GM18520 (cell line): ENCODE measurements around the gene STUM.
"Not testable (repeated sequence)": the region's sequence is repeated elsewhere in the genome, so short reads cannot be mapped to it uniquely, and the experiment has no call there.

Experiments
- ATAC-seq: cut with Tn5 transposase; IDR thresholded peaks from one replicate; pipeline ENCODE4 v1.9.1; 2021; ENCODE audit not compliant: unreplicated experiment

STUM gene

GRCh38 chr1:226637147-226637935 is 88.8 kb downstream of the STUM start:
- ATAC-seq: no peak

- ATAC-seq: no peak
These were observed 89.5 kb downstream of the STUM start for GRCh38 chr1:226638001-226638601.

- no peak for ATAC-seq
These were observed 90.0 kb downstream of the STUM start for GRCh38 chr1:226638608-226639007.

- not testable (repeated sequence) for ATAC-seq
These were observed 90.6 kb downstream of the STUM start for GRCh38 chr1:226639206-226639605.

- no peak for ATAC-seq
These were observed 91.1 kb downstream of the STUM start for GRCh38 chr1:226639631-226640061.

- ATAC-seq: no peak
These were observed 92.0 kb downstream of the STUM start for GRCh38 chr1:226640321-226641136.

- no peak for ATAC-seq
These were observed 93.2 kb downstream of the STUM start for GRCh38 chr1:226641671-226642231.

- ATAC-seq: no peak
These were observed 93.9 kb downstream of the STUM start for GRCh38 chr1:226642421-226642820.

GRCh38 chr1:226643177-226643576 is 94.6 kb downstream of the STUM start:
- peak; percentile 62 for ATAC-seq

- no peak for ATAC-seq
These were observed 95.3 kb downstream of the STUM start for GRCh38 chr1:226643611-226644540.

GRCh38 chr1:226644541-226645176 is 96.1 kb downstream of the STUM start:
- ATAC-seq: no peak

- no peak for ATAC-seq
These were observed 96.9 kb downstream of the STUM start for GRCh38 chr1:226645279-226645976.

- no peak for ATAC-seq
These were observed 97.7 kb downstream of the STUM start for GRCh38 chr1:226646026-226646869.

GRCh38 chr1:226646870-226647449 is 98.4 kb downstream of the STUM start:
- no peak for ATAC-seq

GRCh38 chr1:226647719-226648118 is 99.2 kb downstream of the STUM start:
- ATAC-seq: no peak

- no peak for ATAC-seq
These were observed 99.9 kb downstream of the STUM start for GRCh38 chr1:226648421-226648820.

GRCh38 chr1:226649244-226649643 is 100.7 kb downstream of the STUM start:
- no peak for ATAC-seq

- no peak for ATAC-seq
These were observed 101.2 kb downstream of the STUM start for GRCh38 chr1:226649780-226650179.
